Caco-2 (cell line): ENCODE data around the gene MBOAT7. TPM values are rescaled to one million over a fixed set of nuclear protein-coding genes. Genes with fewer than 3 reads are reported as not detected.

Experiments used
- BruUV-seq: library from RNA; stranded (reverse); fragments of 400-500 nt; replicated peaks from 2 replicates; lab custom pipeline; 2021; lab: Mats Ljungman, UMichigan
- CTCF ChIA-PET: fragments of 300-600 bp; sonication (Branson Sonifier 250); formaldehyde crosslinking; loops from one replicate; lab custom pipeline; 2022; ENCODE audit warnings: antibody characterized with exemption; lab: Charles Lee
- POLR2A ChIA-PET: fragments of 300-600 bp; sonication (Branson Sonifier 250); formaldehyde crosslinking; loops from one replicate; lab custom pipeline; 2022; ENCODE audit warnings: antibody characterized with exemption; lab: Charles Lee
- DNase-seq, 2 experiments: peaks; one replicate each; pipeline versions ENCODE4 v3.0.0 to v3.0.0-alpha.2; 2020 to 2022
- H3K27me3 ChIP-seq: replicated peaks from 2 replicates; pipeline ENCODE4 v1.6.0; 2011; ENCODE audit warnings: low read length; ENCODE audit not compliant: control insufficient read depth, insufficient read depth
- H3K36me3 ChIP-seq: 2 replicates; pipeline ENCODE4 v1.5.1; 2011; ENCODE audit warnings: low read length; ENCODE audit not compliant: control insufficient read depth, insufficient read depth
- H3K4me1 ChIP-seq: fragments of 250-450 bp; sonication (Bioruptor Pico); 2 replicates; pipeline ENCODE4 v1.5.1; 2020; ENCODE audit warnings: mild to moderate bottlenecking
- H3K4me3 ChIP-seq: 2 replicates; pipeline ENCODE4 v1.5.1; 2011; ENCODE audit warnings: low read depth, mild to moderate bottlenecking, control low read depth, low read length
- H3K9me3 ChIP-seq: fragments of 250-450 bp; sonication (Bioruptor Pico); 2 replicates; pipeline ENCODE4 v1.5.1; 2020; ENCODE audit warnings: mild to moderate bottlenecking, moderate library complexity
- H3K27ac Mint-ChIP-seq: one replicate; pipeline ENCODE4 v1.8.0; 2022; ENCODE audit warnings: mixed read lengths; ENCODE audit not compliant: unreplicated experiment
- H3K27me3 Mint-ChIP-seq: one replicate; pipeline ENCODE4 v1.8.0; 2022; ENCODE audit warnings: mixed read lengths; ENCODE audit not compliant: insufficient read depth, unreplicated experiment
- H3K36me3 Mint-ChIP-seq: one replicate; pipeline ENCODE4 v1.8.0; 2022; ENCODE audit warnings: mild to moderate bottlenecking, mixed read lengths; ENCODE audit not compliant: insufficient read depth, unreplicated experiment
- H3K4me1 Mint-ChIP-seq: one replicate; pipeline ENCODE4 v1.8.0; 2022; ENCODE audit warnings: low read depth, mixed read lengths; ENCODE audit not compliant: unreplicated experiment
- H3K4me3 Mint-ChIP-seq: one replicate; pipeline ENCODE4 v1.8.0; 2022; ENCODE audit warnings: mild to moderate bottlenecking, moderate library complexity, mixed read lengths; ENCODE audit not compliant: unreplicated experiment
- H3K9me3 Mint-ChIP-seq: one replicate; pipeline ENCODE4 v1.8.0; 2022; ENCODE audit warnings: mixed read lengths; ENCODE audit not compliant: unreplicated experiment
- CTCF ChIP-seq, 2 experiments: fragments of 200-600 bp in 1 of 2; IDR thresholded peaks; 1 replicate in 1 of 2; 2 replicates in 1 of 2; pipeline versions ENCODE4 v1.5.1 to v1.8.0; 2011 to 2022; ENCODE audit warnings: antibody characterized with exemption in 1 of 2, control low read depth in 1 of 2, inconsistent platforms in 1 of 2, low read depth in 1 of 2, low read length in 1 of 2, mild to moderate bottlenecking in 1 of 2, moderate library complexity in 1 of 2; ENCODE audit not compliant: insufficient read depth in 1 of 2, severe bottlenecking in 1 of 2, unreplicated experiment in 1 of 2
- intact Hi-C: fragments of 100-400 bp; cut with micrococcal nuclease; formaldehyde crosslinking; loops from one replicate; pipeline ENCODE4 v1.10.0; 2022; ENCODE audit not compliant: unreplicated experiment
- total RNA-seq: library from RNA; stranded (reverse); gene quantifications from 2 replicates; pipeline ENCODE4 v1.2.3, GENCODE V29; 2022

MBOAT7 gene
- total RNA-seq, 1 experiment from 2014 or later, result 137 TPM

DNA sequence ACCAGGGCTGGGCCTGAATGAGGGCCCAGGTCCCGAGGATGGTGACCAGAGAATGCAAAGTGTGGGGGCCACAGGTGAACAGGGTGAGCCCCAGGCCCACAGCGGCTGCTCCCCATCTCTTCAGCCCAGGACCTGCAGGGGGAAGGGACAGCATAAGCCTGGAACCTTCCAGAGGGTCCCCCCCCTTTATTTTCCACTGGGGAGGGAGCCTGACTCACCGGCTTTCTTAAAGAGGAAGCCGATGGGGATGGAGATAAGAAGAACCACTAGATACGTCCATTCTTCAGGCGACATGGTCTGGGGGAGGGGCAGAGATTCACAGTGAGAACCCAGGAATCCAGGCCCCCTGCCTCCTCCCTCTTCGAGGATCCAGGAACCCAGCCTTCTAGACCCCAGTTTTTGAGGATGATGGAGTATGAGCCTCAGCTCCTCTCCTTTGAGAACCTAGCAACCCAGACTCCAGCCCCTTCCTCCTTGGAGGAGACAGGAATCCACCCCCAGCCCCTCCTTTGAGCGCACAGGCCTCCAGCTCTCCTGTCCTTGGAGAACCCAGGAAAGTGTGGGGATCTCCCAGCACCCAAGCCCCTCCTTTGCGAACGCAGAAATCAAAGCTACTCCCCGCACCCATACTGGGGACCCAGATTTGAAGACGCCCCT, 1.0 kb downstream of the MBOAT7 start:
- H3K9me3 Mint-ChIP-seq, result no peaks in the 10 kb centered on the region
- no peak for TF ChIP-seq CTCF (IDR thresholded peaks at IDR 0.05; ENCODE audit: insufficient read depth in 1 of 2, low read depth in 1 of 2, low read length in 1 of 2, severe bottlenecking in 1 of 2, unreplicated experiment in 1 of 2)
- peak overlapping the region; percentile 85 for H3K4me3 Mint-ChIP-seq
- H3K4me1 Mint-ChIP-seq, result peaks cover 34% of the 10 kb centered on the region
- H3K4me3 ChIP-seq, result peak overlapping the region; percentile 71
- no peaks in the 10 kb centered on the region for H3K27me3 Mint-ChIP-seq
- peaks cover 75% of the 10 kb centered on the region for H3K36me3 Mint-ChIP-seq
- CTCF ChIA-PET, result interaction anchor here (0.6 to 3.4 kb wide), 6 partner anchors 14 to 792 kb away, joined by 3 to 56 read pairs (median 8); partner anchors contain the start of genes LENG1 and TMC4
- intact Hi-C loops, result no loop called here
- H3K27me3 ChIP-seq, result no peaks in the 10 kb centered on the region
- H3K36me3 ChIP-seq, result no peaks in the 10 kb centered on the region
- TSS peak; percentile 26 for BruUV-seq
- peak overlapping the region; percentile 98 for H3K27ac Mint-ChIP-seq
- 0 out of 2 replicates have a peak, but pooled peaks cover 6% of the 10 kb centered on the region for H3K4me1 ChIP-seq
- DNase-seq, result no peak
- POLR2A ChIA-PET, result interaction anchor here (0.7 to 5.7 kb wide), 8 partner anchors 11 to 73 kb away, joined by 3 to 98 read pairs (median 12); partner anchors contain the start of genes CNOT3, PRPF31, RPS9 and TFPT
- no peaks in the 10 kb centered on the region for H3K9me3 ChIP-seq

DNA sequence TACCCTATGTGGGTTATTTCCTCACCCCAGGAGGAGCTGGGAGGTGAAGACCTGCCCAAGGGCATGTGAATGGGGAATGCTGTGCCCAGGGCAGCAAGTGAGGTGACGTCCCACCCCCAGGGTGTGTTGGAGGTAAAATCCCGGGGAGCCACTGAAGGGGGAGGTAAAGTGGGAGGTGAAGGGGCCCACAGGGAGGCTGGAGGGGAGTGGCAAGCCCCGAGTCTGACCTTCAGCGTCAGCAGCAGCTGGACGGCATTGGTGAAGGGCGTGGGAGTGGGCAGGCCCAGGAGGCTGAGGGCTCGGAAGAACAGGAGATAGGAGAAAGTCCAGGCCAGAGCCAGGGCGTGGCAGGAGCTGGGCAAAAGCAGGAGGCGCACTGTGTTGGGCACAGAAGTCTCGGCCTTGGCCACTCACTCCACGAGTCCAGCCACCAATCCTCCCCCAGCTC, 2.4 kb downstream of the MBOAT7 start:
- POLR2A ChIA-PET, result interaction anchor here (0.6 kb wide), 1 partner anchor 931 kb away, joined by 4 read pairs; no protein-coding TSS in a partner anchor
- peak overlapping the region; percentile 98 for H3K27ac Mint-ChIP-seq
- no peaks in the 10 kb centered on the region for H3K36me3 ChIP-seq

More for the DNA sequence above, 2.4 kb downstream of the MBOAT7 start:
- peaks cover 20% of the 10 kb centered on the region for H3K4me1 Mint-ChIP-seq
- 0 out of 2 replicates have a peak, but pooled peaks cover 6% of the 10 kb centered on the region for H3K4me1 ChIP-seq
- H3K27me3 ChIP-seq, result no peaks in the 10 kb centered on the region
- no peaks in the 10 kb centered on the region for H3K27me3 Mint-ChIP-seq
- intact Hi-C loops, result no loop called here
- no peak for DNase-seq
- no peaks in the 10 kb centered on the region for H3K9me3 ChIP-seq
- CTCF ChIA-PET, result interaction anchor here (3.4 kb wide), 1 partner anchor 14 kb away, joined by 56 read pairs; the partner anchor contains the start of gene TMC4
- H3K4me3 Mint-ChIP-seq, result peak overlapping the region; percentile 85
- H3K4me3 ChIP-seq, result no peak overlapping the region
- no peak for TF ChIP-seq CTCF (IDR thresholded peaks at IDR 0.05; ENCODE audit: insufficient read depth in 1 of 2, low read depth in 1 of 2, low read length in 1 of 2, severe bottlenecking in 1 of 2, unreplicated experiment in 1 of 2)
- H3K9me3 Mint-ChIP-seq, result no peaks in the 10 kb centered on the region
- H3K36me3 Mint-ChIP-seq, result peaks cover 62% of the 10 kb centered on the region
- no TSS peak for BruUV-seq
